ENCODE data around the gene STAG3. TPM values are rescaled to one million over a fixed set of nuclear protein-coding genes. Genes with fewer than 3 reads are reported as not detected.
A peak's percentile ranks its signal among the peaks of the same experiment; 100 is the strongest.
"Not testable (repeated sequence)": the region's sequence is repeated elsewhere in the genome, so short reads cannot be mapped to it uniquely, and the experiment has no call there.

STAG3 gene
- total and polyA plus RNA-seq, 7 experiments from 2014 or later: 2.4 to 24.6 (median 9.0) TPM

- intact Hi-C loops (cut with micrococcal nuclease): loop anchor here (1.0 to 5.0 kb wide), 11 partner anchors 7 to 436 kb away; partner anchors contain the start of genes LAMTOR4 (in 2 of the 2), MEPCE (in 2 of the 2), TRAPPC14 (in 2 of the 2) and AP4M1 (in 1 of the 2)
- Mint-ChIP-seq H3K27me3 (peaks cover 0 to 7% (median 0%) of the 10 kb centered on the region in 5 donors), H3K9me3 (peaks cover 0 to 10% (median 1%) of the 10 kb centered on the region in 11 donors), H3K27ac (peak overlapping the region in 8 of 9 donors; percentile 46 to 87 (median 72)), H3K36me3 (peaks cover 0 to 12% (median 0%) of the 10 kb centered on the region in 5 donors), H3K4me1 (peaks cover 27 to 63% (median 46%) of the 10 kb centered on the region in 7 donors), H3K4me3 (peak overlapping the region; percentile 76 to 84 (median 80))
- peaks cover 0 to 10% (median 0%) of the 10 kb centered on the region in 3 experiments for H3K36me3 ChIP-seq (ENCODE audit: control insufficient read depth in 2 of 3, insufficient read depth in 3 of 3, low read length in 3 of 3)
- no peaks in the 10 kb centered on the region for H3K27me3 ChIP-seq (ENCODE audit: control insufficient read depth in 2 of 2, insufficient read depth in 2 of 2, low read length in 2 of 2)
- H3K9me3 ChIP-seq (ENCODE audit: control insufficient read depth in 2 of 3, low read length in 3 of 3): no peaks in the 10 kb centered on the region
- H3K27ac ChIP-seq (ENCODE audit: low read depth, low read length): peak overlapping the region; percentile 76
- ChIA-PET CTCF (interaction anchor here (0.6 to 2.9 kb wide), 8 partner anchors 9 to 56 kb away, joined by 3 to 14 read pairs (median 3); no protein-coding TSS in a partner anchor), POLR2A (interaction anchor here (0.6 to 20.9 kb wide), 17 partner anchors 13 to 258 kb away, joined by 3 to 383 read pairs (median 4); partner anchors contain the start of genes AP4M1, COPS6, GAL3ST4 and LAMTOR4)
- ATAC-seq (no peak), DNase-seq (no peak)
- peak overlapping the region; percentile 70 for H3K4me3 ChIP-seq (ENCODE audit: low read length)
- peaks cover 7 to 25% of the 10 kb centered on the region in 2 donors for H3K4me1 ChIP-seq (ENCODE audit: control insufficient read depth in 2 of 2, insufficient read depth in 2 of 2, low read length in 2 of 2)
Observed at GRCh38 chr7:100176096-100177044, 1.3 kb upstream of the STAG3 start.

GRCh38 chr7:100180084-100180483 is 2.4 kb downstream of the STAG3 start:
- CTCF ChIA-PET: interaction anchor here (0.6 to 2.2 kb wide), 6 partner anchors 9 to 47 kb away, joined by 3 to 10 read pairs (median 4); no protein-coding TSS in a partner anchor
- H3K27ac Mint-ChIP-seq: peak overlapping the region in 7 of 9 donors; percentile 56 to 94 (median 88)

GRCh38 chr7:100182616-100183015 is 4.9 kb downstream of the STAG3 start:
- H3K9me3 Mint-ChIP-seq: peaks cover 0 to 11% (median 2%) of the 10 kb centered on the region in 11 donors
- peak in 5 of 9 donors; percentile 46 to 67 (median 62) for DNase-seq
- ChIA-PET POLR2A (interaction anchor here (20.9 kb wide), 1 partner anchor 21 kb away, joined by 383 read pairs; the partner anchor contains the start of genes GAL3ST4 and TRAPPC14), CTCF (interaction anchor here (0.7 to 1.8 kb wide), 3 partner anchors 11 to 50 kb away, joined by 3 to 7 read pairs (median 4); no protein-coding TSS in a partner anchor)
- H3K27ac Mint-ChIP-seq: peak overlapping the region; percentile 68 to 94 (median 87)
- not testable (repeated sequence) for H3K36me3 Mint-ChIP-seq; H3K27me3 ChIP-seq (ENCODE audit: control insufficient read depth in 2 of 2, insufficient read depth in 2 of 2, low read length in 2 of 2); H3K4me3 ChIP-seq (ENCODE audit: low read length); H3K9me3 ChIP-seq (ENCODE audit: control insufficient read depth in 2 of 3, low read length in 3 of 3); H3K36me3 ChIP-seq (ENCODE audit: control insufficient read depth in 2 of 3, insufficient read depth in 3 of 3, low read length in 3 of 3); ATAC-seq; H3K27me3 Mint-ChIP-seq
- peak overlapping the region; percentile 10 for H3K27ac ChIP-seq (ENCODE audit: low read depth, low read length)
- intact Hi-C loops (cut with micrococcal nuclease): loop anchor here in 1 of 2 donors (2.0 kb wide), 1 partner anchor 16 kb away; no protein-coding TSS in a partner anchor
- peaks cover 16 to 47% (median 35%) of the 10 kb centered on the region in 7 donors for H3K4me1 Mint-ChIP-seq
- H3K4me1 ChIP-seq (ENCODE audit: control insufficient read depth in 2 of 2, insufficient read depth in 2 of 2, low read length in 2 of 2): peaks cover 7 to 26% of the 10 kb centered on the region in 2 donors
- H3K4me3 Mint-ChIP-seq: peak overlapping the region in 9 of 10 donors; percentile 20 to 86 (median 62)

More at GRCh38 chr7:100180084-100180483, 2.4 kb downstream of the STAG3 start:
- not testable (repeated sequence) for H3K36me3 ChIP-seq (ENCODE audit: control insufficient read depth in 2 of 3, insufficient read depth in 3 of 3, low read length in 3 of 3); H3K36me3 Mint-ChIP-seq; H3K27me3 Mint-ChIP-seq; ATAC-seq; H3K4me3 ChIP-seq (ENCODE audit: low read length); H3K27me3 ChIP-seq (ENCODE audit: control insufficient read depth in 2 of 2, insufficient read depth in 2 of 2, low read length in 2 of 2); DNase-seq; H3K9me3 ChIP-seq (ENCODE audit: control insufficient read depth in 2 of 3, low read length in 3 of 3); H3K27ac ChIP-seq (ENCODE audit: low read depth, low read length)
- peaks cover 7 to 31% of the 10 kb centered on the region in 2 donors for H3K4me1 ChIP-seq (ENCODE audit: control insufficient read depth in 2 of 2, insufficient read depth in 2 of 2, low read length in 2 of 2)
- H3K4me3 Mint-ChIP-seq: peak overlapping the region in 6 of 10 donors; percentile 17 to 86 (median 57)
- POLR2A ChIA-PET: interaction anchor here (0.6 to 20.9 kb wide), 5 partner anchors 9 to 199 kb away, joined by 4 to 383 read pairs (median 32); partner anchors contain the start of genes GAL3ST4, LAMTOR4 and TRAPPC14
- intact Hi-C loops (cut with micrococcal nuclease): loop anchor here in 1 of 2 donors (1.0 kb wide), 1 partner anchor 9 kb away; no protein-coding TSS in a partner anchor
- peaks cover 29 to 67% (median 55%) of the 10 kb centered on the region in 7 donors for H3K4me1 Mint-ChIP-seq
- peaks cover 0 to 11% (median 2%) of the 10 kb centered on the region in 11 donors for H3K9me3 Mint-ChIP-seq

- H3K27me3 ChIP-seq (ENCODE audit: control insufficient read depth in 2 of 2, insufficient read depth in 2 of 2, low read length in 2 of 2); H3K36me3 Mint-ChIP-seq; H3K27me3 Mint-ChIP-seq; H3K4me3 ChIP-seq (ENCODE audit: low read length); DNase-seq; H3K9me3 ChIP-seq (ENCODE audit: control insufficient read depth in 2 of 3, low read length in 3 of 3); ATAC-seq; H3K36me3 ChIP-seq (ENCODE audit: control insufficient read depth in 2 of 3, insufficient read depth in 3 of 3, low read length in 3 of 3); H3K27ac ChIP-seq (ENCODE audit: low read depth, low read length): not testable (repeated sequence)
- ChIA-PET CTCF (interaction anchor here (0.6 to 1.8 kb wide), 4 partner anchors 25 to 50 kb away, joined by 3 to 7 read pairs (median 4); no protein-coding TSS in a partner anchor), POLR2A (interaction anchor here (0.6 to 20.9 kb wide), 3 partner anchors 11 to 52 kb away, joined by 3 to 383 read pairs (median 3); partner anchors contain the start of genes GAL3ST4 and TRAPPC14)
- Mint-ChIP-seq H3K4me1 (peaks cover 16 to 47% (median 34%) of the 10 kb centered on the region in 7 donors), H3K4me3 (peak overlapping the region in 1 of 10 donors; percentile 86), H3K27ac (peak overlapping the region in 8 of 9 donors; percentile 83 to 94 (median 88)), H3K9me3 (peaks cover 0 to 11% (median 2%) of the 10 kb centered on the region in 11 donors)
- peaks cover 7 to 21% of the 10 kb centered on the region in 2 donors for H3K4me1 ChIP-seq (ENCODE audit: control insufficient read depth in 2 of 2, insufficient read depth in 2 of 2, low read length in 2 of 2)
- intact Hi-C loops (cut with micrococcal nuclease): loop anchor here in 1 of 2 donors (2.0 kb wide), 1 partner anchor 16 kb away; no protein-coding TSS in a partner anchor
Observed at GRCh38 chr7:100183090-100183489, 5.4 kb downstream of the STAG3 start.

GRCh38 chr7:100185726-100186125 is 8.0 kb downstream of the STAG3 start:
- Mint-ChIP-seq H3K27me3 (no peaks in the 10 kb centered on the region), H3K9me3 (peaks cover 0 to 7% (median 0%) of the 10 kb centered on the region in 11 donors), H3K36me3 (peaks cover 0 to 4% (median 0%) of the 10 kb centered on the region in 5 donors), H3K27ac (no peak overlapping the region), H3K4me1 (peaks cover 24 to 42% (median 39%) of the 10 kb centered on the region in 7 donors), H3K4me3 (no peak overlapping the region)
- H3K36me3 ChIP-seq (ENCODE audit: control insufficient read depth in 2 of 3, insufficient read depth in 3 of 3, low read length in 3 of 3): no peaks in the 10 kb centered on the region
- no peaks in the 10 kb centered on the region for H3K9me3 ChIP-seq (ENCODE audit: control insufficient read depth in 2 of 3, low read length in 3 of 3)
- H3K27me3 ChIP-seq (ENCODE audit: control insufficient read depth in 2 of 2, insufficient read depth in 2 of 2, low read length in 2 of 2): no peaks in the 10 kb centered on the region
- CTCF ChIA-PET: interaction anchor here (0.6 to 2.0 kb wide), 3 partner anchors 20 to 32 kb away, joined by 3 to 6 read pairs (median 5); no protein-coding TSS in a partner anchor
- H3K27ac ChIP-seq (ENCODE audit: low read depth, low read length): no peak overlapping the region
- POLR2A ChIA-PET: interaction anchor here (1.1 to 20.9 kb wide), 3 partner anchors 22 to 48 kb away, joined by 3 to 383 read pairs (median 4); partner anchors contain the start of genes GAL3ST4 and TRAPPC14
- peaks cover 6 to 22% of the 10 kb centered on the region in 2 donors for H3K4me1 ChIP-seq (ENCODE audit: control insufficient read depth in 2 of 2, insufficient read depth in 2 of 2, low read length in 2 of 2)
- intact Hi-C loops (cut with micrococcal nuclease): no loop called here
- ATAC-seq: no peak
- no peak overlapping the region for H3K4me3 ChIP-seq (ENCODE audit: low read length)
- DNase-seq: no peak
